ENCODE data around the gene CSMD2.

CSMD2 gene

GRCh38 chr1:33743221-33743998 is 421.6 kb downstream of the CSMD2 start:
- DNase-seq (ENCODE audit: low read depth), result no peak

GRCh38 chr1:33742663-33743062 is 422.4 kb downstream of the CSMD2 start:
- DNase-seq (ENCODE audit: low read depth), result no peak

GRCh38 chr1:33741749-33742148 is 423.3 kb downstream of the CSMD2 start:
- DNase-seq (ENCODE audit: low read depth), result no peak

GRCh38 chr1:33740040-33740744 is 424.8 kb downstream of the CSMD2 start:
- DNase-seq (ENCODE audit: low read depth), result no peak

GRCh38 chr1:33738976-33739375 is 426.1 kb downstream of the CSMD2 start:
- DNase-seq (ENCODE audit: low read depth), result no peak

- DNase-seq (ENCODE audit: low read depth), result no peak
Measured at GRCh38 chr1:33738536-33738935, 426.5 kb downstream of the CSMD2 start.

GRCh38 chr1:33736496-33736895 is 428.5 kb downstream of the CSMD2 start:
- no peak for DNase-seq (ENCODE audit: low read depth)

- no peak for DNase-seq (ENCODE audit: low read depth)
Measured at GRCh38 chr1:33735624-33736023, 429.4 kb downstream of the CSMD2 start.

- no peak for DNase-seq (ENCODE audit: low read depth)
Measured at GRCh38 chr1:33727310-33727709, 437.7 kb downstream of the CSMD2 start.

GRCh38 chr1:33726274-33726804 is 438.7 kb downstream of the CSMD2 start:
- no peak for DNase-seq (ENCODE audit: low read depth)

GRCh38 chr1:33725556-33726160 is 439.4 kb downstream of the CSMD2 start:
- no peak for DNase-seq (ENCODE audit: low read depth)

- no peak for DNase-seq (ENCODE audit: low read depth)
Measured at GRCh38 chr1:33725037-33725436, 440.0 kb downstream of the CSMD2 start.

GRCh38 chr1:33724348-33724747 is 440.7 kb downstream of the CSMD2 start:
- DNase-seq (ENCODE audit: low read depth), result no peak

GRCh38 chr1:33723251-33723650 is 441.8 kb downstream of the CSMD2 start:
- DNase-seq (ENCODE audit: low read depth), result no peak

- DNase-seq (ENCODE audit: low read depth), result no peak
Measured at GRCh38 chr1:33721301-33721815, 443.7 kb downstream of the CSMD2 start.

GRCh38 chr1:33719771-33720670 is 445.0 kb downstream of the CSMD2 start:
- DNase-seq (ENCODE audit: low read depth), result no peak

- DNase-seq (ENCODE audit: low read depth), result no peak
Measured at GRCh38 chr1:33719326-33719725, 445.7 kb downstream of the CSMD2 start.

GRCh38 chr1:33718186-33718585 is 446.8 kb downstream of the CSMD2 start:
- DNase-seq (ENCODE audit: low read depth), result no peak

GRCh38 chr1:33716976-33717688 is 447.9 kb downstream of the CSMD2 start:
- no peak for DNase-seq (ENCODE audit: low read depth)

GRCh38 chr1:33715195-33715811 is 449.7 kb downstream of the CSMD2 start:
- DNase-seq (ENCODE audit: low read depth), result no peak
